NCI-H226 (cell line): Measurements from ENCODE around the gene TMF1.

Source experiments
- DNase-seq: peaks from one replicate; pipeline ENCODE4 v3.0.0-alpha.2; 2015

Gene TMF1

DNA sequence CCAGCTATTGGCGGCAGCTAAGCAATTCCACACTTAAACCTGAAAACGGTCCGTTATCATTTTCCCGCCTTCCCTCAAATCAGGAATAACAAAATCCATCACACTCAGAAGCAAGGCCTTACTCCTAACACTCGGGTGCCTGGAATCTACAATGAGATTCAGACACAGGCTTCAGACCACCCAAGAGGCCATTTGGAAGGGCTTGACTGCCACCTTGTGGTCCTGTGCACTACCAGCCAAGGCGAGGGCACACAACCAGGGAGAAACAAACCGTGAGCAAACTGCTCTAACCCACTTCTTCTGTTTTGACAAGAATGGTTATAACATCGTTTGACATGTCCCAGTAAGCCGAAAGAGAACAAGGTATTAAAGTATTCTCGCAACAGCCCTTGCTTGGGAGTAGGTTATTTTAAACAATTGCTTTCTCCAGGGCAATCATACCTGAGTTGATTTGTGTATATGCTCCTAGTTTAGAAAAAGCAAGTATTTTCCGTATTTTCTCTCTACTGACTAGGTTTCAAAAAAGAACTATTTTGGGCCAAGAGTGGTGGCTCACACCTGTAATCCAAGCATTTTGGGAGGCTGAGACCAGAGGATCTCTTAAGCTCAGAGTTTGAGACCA lies 79.7 kb downstream of the TMF1 start:
- no peak for DNase-seq
